H1 (cell line): ENCODE results near the gene RAD51B. TPM values are rescaled to one million over a fixed set of nuclear protein-coding genes. Genes with fewer than 3 reads are reported as not detected.

Experiments used
- TCF12 ChIP-seq: IDR thresholded peaks from 2 replicates; pipeline ENCODE4 v1.6.1; 2011; ENCODE audit warnings: low read depth, mild to moderate bottlenecking, low read length
- polyA plus RNA-seq, 7 experiments: library from polyadenylated mRNA; depleted of rRNA in 3 of 7; stranded (reverse) in 5 of 7; unstranded in 2 of 7; fragments of >200 nt in 5 of 7; fragments of 200-250 nt in 2 of 7; gene quantifications; 1 replicate in 5 of 7; 2 replicates in 1 of 7; 4 replicates in 1 of 7; pipeline versions ENCODE4 v1.2.1 to v1.2.3, GENCODE V29; 2011 to 2013; ENCODE audit warnings: missing spikeins in 2 of 7, mixed read lengths in 2 of 7
- total RNA-seq: library from RNA; stranded (reverse); fragmentation: NEBNext Ultra II Directional; extraction: Animal tissue kit (Norgen Biotek cat#: 25700); gene quantifications from 2 replicates; pipeline ENCODE4 v1.2.1, GENCODE V29; 2021

RAD51B gene
- total and polyA plus RNA-seq, 2 of the 8 experiments (the other 6 are each of a cell fraction or from before 2014, with no cell fraction given): 3.9 to 14.9 TPM

DNA sequence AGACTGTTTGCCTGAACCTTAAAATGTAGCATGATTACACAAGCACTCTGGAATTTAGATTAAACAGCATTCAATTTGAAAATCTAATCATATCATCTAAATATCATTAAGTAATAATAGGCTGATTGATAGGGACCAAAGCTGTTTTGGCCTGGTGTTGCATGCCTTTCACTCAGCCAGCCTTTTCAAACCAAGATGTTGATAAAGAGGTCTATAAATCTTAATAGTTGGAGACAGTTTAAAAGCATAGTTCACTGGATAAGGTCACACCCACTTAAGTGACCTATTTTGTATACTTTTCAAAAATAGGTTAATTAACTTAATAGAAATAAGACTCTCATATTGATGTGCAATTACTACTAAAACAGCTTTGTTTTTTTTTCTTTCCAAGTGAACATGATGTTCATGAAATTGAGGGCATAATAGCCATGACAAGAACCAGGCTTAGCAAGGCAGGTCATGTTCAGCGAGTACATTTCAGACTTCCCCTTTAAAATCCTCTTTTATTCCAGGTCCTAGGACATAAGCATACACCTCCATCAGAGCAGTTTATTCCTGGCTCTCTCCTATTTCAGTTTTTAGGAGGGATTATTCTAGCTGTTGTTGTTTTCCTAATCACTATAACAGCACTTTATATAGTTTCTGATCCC lies 349.0 kb downstream of the RAD51B start (continued):
- TF ChIP-seq TCF12: no peak
